Suppressor macrophage treated with lipopolysaccharide for 4 hours (primary cell): ENCODE results near the gene SPINK1.
"Not testable (repeated sequence)": the region's sequence is repeated elsewhere in the genome, so short reads cannot be mapped to it uniquely, and the experiment has no call there.

Experiments used
- DNase-seq: peaks from one replicate; pipeline ENCODE4 v3.0.0-alpha.2; 2020

SPINK1 gene

DNA sequence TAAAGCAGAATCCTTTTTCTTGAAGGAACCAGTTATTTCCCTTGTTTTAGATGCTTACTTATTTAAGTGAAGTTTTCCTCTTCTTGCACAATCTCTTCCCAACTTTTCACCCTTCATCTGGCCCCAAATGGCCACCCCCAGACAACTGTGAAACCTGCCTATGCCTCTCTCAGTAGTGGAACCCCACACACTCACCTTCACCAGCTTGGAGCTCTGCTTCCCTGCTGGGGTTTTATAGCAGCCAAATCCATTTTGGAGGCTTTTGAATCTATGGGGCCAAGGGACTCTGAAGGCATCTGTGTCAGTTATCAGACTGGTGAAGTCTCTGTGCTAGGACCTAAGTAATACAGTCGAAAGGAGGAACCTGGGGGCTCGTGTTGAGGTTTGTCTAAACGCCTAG is 22.9 kb upstream of the SPINK1 start:
- DNase-seq, result no peak

DNA sequence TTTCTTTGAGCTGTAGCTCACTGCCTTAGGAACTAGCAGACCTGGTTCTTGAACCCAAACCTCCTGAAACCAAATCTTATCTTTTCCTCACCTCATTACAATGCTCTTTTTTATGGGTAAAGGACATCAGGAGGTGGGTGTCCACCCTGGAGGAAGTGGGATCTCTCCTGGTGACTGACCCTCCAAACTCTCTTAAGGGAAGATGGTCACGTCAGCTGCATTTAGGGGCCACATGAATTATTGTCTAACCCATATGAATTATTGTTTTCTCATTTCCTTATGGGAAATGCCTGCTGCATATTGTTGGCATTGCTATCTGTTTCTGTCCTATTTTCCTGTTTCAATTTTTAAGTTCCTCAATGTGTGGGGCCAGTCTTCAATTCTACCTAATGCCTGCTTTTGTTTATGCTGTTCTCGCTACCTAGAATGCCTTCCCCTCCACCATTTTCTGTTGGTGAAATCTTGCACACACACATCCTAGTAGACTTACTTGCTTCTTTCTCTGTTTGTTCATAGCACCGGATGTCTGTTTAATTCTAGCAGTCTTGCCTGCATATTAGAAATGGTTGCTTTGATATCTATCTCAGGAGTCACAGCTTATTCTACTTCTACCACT is 22.0 kb upstream of the SPINK1 start:
- DNase-seq, result no peak

DNA sequence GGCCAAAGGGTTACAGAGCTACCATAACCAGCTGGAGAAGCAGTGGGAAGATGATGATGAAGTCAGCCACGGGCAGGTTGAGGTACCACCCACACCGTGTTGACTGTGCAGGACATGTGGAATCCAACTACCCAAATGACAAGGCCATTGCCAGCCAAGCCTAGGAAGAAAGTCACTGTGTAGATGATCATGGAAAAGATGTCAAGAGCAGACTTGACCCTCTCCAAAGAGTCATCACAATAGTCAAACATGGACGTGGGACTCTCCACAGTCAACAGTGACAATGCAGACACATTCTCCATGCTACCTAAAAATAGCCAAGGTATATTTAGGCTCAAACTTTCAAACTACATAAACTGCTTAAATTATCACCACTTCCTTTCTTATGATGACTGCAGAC is 20.9 kb upstream of the SPINK1 start:
- DNase-seq, result no peak

DNA sequence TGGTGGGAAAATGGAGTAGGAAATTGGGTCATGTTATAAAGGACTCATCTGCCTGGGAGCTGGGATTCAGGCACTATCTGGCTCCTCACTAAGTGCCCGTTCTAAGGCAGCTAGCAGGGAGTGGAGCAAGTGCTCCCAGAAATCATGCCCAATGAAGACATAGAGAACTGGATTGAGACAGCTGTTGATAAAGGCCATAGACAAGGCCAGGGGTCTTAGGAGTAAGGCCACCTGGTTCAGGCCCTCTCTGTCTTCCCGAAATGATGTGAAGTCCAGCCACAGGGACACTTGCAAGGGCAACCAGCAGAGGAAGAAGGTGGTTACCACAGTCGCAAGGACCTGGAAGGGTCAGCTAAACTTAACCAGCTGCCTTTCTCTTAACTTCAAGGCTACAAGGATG is 20.1 kb upstream of the SPINK1 start:
- DNase-seq, result no peak

DNA sequence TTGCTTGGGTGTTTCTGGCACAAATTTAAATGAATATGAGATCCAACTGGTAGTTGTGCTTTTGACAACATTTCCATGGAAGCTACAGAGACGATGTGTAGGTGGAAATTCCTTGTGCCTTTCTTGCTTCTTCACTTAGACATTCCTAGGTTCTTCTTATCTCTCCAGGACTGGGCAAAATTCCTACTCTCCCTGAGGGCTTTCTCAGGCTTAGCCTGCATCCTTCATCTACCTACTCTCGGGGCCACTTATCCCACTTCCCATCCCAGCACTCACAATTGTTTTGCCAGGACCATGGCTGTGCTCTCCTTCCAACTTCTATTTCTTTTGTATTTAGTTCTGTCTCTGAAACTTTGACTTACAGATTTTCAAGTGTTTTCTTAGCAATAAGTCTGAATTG is 17.8 kb upstream of the SPINK1 start:
- no peak for DNase-seq

DNA sequence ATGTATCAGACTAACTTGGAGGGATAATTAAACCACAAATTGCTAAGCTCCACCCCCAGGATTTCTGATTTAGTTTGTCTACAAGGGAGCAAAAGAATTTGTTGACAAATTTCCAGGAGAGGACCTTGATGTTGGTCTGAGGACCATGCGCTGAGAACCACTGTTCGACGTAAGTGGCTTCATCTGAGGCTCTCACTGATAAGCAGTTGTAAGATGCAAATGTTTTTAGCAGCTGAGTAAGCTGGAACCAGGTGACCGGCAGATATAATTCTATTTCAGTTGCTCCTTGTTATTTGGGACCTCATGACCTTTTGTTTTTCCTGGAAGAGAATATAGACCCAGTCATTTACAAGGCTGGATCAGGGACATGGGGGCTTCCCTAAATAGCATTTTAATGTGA is 14.1 kb upstream of the SPINK1 start:
- no peak for DNase-seq

DNA sequence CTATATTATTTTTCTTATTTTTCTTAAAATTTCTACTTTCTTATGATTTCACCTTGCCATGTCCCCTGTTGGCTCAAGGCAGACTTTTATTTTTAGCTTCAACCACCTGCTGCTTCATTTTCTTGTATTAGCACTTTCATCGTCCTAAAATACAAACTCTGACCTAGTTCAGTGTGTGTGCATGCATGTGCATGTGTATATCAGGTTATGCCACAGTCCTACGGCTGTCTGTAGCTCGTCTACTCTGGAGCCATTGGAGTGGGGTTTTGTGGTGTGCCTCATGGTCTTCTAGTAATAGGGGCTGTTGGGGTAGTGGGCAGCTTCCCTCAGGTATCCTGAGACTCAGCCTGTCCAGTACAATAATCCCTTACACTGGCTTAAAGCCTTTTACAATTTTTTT is 13.4 kb upstream of the SPINK1 start:
- DNase-seq, result no peak

DNA sequence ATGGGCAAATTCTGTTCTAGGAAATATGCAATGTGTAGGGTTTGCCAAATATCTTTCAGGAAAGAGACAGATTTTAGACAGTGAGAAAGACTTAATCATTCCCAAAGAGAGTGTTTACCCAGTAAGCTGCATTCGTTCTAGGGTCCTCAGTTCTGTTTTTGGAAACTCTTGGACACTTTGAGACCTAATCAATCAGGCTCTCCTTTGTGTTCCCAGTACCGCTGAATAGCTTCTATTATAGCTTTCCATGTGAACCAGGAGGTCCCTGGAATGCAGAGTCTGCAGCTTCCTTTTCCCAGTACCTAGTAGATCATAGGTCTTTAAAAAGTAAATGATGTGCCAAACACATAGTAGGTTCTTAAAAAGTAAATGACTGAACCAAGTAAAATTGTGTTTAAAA is 11.4 kb upstream of the SPINK1 start:
- DNase-seq, result no peak

DNA sequence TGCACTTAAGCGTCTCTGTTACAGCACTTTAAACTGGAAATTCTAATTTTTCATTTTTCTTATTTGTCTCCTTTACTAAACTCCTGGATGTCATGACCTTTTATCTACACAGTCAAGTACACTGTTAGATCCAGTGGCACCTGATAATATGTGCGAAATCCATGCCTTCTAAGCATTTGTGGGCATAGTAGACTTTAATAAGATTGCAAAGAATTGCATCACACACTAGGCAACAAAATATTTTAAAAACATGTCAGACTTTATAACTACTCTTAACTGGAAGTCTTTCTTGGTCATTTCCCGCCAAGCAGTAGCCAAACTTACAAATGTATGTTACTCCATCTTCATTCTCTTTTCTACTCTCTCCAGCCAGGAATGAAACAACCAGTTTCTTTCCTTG is 5.0 kb upstream of the SPINK1 start:
- DNase-seq, result no peak

DNA sequence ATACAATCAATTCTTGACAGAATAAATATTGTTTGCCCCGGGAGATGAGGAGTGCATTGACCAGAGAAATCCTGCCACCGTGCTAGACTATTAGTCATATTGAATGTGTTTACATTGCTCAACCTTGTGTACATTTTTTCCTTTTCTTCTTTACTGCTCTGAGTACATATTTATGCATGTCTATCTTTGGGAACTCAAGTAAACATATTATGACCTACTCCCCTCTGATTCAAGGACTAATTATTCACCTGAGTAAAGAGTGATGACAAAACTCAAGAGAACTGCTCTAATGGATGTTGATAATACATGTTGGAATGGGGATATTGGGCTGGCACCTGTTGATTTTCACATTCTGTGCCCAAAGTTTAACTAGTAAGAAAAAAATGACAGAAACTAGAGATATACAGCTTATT is 3.9 kb upstream of the SPINK1 start:
- DNase-seq, result no peak

DNA sequence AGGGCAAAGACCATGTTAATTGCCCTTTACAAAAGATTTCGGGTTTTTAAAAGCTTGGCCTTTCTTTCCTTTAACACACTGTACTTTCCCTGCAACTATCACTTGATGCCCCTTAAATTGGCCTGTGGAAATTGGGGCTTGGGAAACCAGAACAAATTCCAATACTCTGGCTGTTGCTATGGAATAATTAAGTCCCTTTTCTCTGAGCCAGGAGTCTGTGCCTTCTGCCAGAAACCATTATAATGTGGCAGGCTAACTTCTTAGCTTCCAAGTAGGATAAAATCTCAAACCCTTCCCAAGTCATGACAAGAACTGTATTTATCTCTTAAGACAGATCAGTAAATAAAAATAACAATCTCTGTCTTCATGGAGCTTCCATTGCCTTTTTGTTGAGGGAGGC is 1.1 kb upstream of the SPINK1 start:
- no peak for DNase-seq

DNA sequence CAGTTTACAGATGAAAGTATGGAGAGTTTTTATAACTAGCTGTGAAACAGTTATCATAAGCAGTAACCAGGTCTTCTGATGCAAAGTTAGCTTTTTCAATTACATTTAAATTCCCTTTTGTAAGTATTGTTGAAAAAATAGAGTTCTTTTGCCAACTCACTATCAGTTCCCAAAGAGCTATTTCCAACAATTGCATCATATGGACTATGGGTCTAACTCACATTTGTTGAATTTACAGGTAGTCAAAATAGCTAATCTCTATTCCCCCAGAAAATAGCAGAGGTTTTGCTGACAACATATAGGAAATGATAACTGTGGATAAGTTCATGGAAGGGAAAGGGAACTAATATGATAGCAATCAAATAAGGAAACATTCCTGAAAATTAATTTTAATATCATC is 1.4 kb downstream of the SPINK1 start:
- DNase-seq, result no peak

DNA sequence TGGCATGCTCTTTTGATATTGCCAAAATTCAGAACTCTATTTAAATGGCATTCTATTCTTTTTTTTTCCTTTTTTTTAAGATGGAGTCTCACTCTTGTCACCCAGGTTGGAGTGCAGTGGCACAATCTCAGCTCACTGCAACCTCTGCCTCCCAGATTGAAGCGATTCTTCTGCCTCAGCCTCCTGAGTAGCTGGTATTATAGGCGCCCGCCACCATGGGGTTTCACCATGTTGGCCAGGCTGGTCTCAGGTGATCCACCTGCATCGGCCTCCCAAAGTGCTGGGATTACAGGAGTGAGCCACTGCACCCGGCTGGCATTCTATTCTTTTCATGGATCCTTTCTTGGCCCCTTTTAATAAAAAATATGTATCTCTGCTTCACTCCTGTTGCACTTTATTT is 4.5 kb downstream of the SPINK1 start:
- DNase-seq, result not testable (repeated sequence)

DNA sequence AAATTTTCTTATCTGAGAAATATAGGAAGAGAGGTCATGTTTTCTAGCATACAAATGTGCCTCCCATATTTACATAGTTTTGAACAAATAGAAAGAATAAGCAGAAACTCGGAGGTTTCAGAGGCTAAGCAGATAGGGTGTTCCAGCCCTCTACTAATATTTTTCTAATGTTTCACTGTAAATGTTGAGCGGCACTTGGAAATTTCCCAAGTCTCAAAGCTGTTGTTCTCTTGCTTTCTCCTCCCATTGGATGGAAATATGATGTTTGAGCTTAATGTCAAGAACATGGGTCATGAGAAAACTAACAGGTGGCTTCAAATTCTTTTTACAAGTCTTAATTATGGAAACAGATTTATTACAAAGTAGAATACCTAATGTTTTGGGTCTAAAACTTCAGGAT is 5.1 kb downstream of the SPINK1 start:
- DNase-seq, result no peak

DNA sequence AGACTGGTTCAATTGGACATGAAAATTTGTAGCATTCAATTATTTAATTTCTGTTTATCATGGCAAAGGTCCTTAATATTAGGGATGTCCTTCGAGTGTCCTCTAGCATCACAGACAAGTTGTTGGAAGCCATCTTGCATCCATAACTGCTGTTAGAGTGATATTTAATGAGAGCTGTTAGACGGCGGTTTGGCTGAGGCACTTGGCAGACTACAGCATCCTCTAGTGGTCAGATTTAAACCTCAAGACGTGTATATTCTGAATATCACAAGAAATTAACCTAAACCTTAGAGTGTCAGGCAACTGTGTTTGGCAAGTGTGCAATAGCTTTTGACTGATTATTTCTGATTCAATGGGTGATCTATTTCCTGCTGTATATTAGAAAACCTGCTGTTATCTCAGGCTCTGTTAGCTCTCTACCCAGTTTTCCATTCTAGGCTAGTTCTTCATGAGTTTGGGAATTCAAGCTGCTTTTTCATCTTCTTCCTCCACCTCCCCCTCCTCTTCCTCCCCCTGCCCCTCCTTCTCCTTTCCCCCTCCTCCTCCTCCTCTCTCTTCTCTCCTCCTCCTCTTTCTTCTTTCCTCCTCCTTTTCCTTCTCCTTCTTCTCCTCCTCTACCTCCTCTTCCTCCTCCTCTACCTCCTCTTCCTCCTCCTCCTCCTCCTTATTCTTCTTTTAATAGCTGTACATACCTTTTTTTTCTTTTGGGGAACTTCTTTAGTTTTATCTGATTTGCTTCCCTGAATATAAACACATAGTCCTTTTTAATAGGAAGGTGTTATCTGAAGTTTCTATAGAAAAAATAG is 8.6 kb downstream of the SPINK1 start:
- DNase-seq, result peak; percentile 83

DNA sequence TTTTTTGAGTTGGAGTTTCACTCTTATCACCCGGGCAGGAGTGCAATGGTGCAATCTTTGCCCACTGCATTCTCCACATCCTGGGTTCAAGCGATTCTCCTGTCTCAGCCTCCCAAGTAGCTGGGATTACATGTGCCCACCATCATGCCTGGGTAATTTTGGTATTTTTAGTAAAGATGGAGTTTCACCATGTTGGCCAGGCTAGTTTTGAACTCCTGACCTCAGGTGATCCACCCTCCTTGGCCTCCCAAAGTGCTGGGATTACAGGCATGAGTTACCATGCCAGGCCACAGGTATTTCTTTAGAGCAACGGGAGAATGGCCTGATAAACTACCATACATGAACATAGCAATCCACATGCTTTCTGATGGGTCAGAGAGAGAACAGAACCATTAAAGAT is 9.2 kb downstream of the SPINK1 start:
- not testable (repeated sequence) for DNase-seq

DNA sequence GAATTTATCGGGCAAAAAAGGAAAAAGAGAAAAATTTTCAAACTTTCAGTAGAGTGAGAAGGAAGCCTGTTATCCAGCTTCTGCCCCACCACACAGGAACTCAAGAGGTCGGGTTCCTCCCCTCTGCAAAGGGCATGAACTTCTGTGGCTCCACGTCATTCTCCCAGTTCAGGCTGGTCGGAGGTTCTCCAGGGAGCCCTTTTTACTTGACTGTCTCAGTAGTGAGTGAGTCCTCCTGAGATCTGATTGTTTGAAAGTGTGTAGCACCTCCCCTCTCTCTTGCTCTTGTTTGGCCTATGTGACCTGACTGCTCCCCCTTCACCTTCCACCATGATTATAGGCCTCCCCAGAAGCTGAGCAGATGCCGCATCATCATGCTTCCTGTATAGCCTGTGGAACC is 9.7 kb downstream of the SPINK1 start:
- peak; percentile 28 for DNase-seq

DNA sequence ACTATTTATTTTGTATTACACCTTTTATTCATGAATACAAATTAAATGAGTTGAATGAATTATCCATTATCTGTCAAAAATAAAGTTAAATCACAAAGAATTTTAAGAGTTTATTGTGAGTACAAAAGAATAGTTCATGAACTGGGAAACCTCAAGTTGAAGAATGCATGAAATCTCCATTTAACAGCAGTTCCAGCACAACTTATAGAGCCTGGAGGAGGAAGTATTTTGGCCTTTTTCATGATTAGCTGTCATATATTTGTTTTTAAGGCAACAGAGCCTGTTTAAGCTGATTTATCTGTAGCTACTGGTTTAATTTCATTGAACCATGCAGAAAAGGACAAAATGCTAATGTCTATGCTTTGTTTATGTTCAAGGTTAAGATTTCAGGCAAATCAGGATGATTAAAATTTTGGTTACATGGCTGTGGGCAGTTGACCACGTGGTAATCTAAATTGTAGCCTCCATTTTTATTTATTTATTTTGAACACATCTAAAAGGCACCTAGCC is 12.2 kb downstream of the SPINK1 start:
- no peak for DNase-seq

DNA sequence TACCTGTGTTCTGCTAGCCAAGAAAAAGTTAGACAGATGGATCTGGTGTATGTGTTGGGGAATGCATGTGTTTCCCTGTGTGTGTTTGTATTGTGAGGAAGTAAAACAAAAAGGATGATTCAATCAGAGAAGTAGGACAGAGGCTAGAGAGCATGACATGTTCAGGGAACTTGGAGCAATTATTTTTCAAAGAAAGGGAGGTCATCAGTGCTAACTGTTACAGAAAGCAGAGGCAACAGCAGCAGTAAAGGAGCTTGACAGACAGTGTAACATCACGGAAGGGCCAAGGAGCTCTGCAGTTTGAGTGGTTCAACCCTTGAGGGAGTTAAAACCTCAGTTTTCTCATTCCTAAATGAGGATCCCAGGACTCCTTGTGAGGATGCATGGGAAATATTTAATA is 13.2 kb downstream of the SPINK1 start:
- DNase-seq, result peak; percentile 68

DNA sequence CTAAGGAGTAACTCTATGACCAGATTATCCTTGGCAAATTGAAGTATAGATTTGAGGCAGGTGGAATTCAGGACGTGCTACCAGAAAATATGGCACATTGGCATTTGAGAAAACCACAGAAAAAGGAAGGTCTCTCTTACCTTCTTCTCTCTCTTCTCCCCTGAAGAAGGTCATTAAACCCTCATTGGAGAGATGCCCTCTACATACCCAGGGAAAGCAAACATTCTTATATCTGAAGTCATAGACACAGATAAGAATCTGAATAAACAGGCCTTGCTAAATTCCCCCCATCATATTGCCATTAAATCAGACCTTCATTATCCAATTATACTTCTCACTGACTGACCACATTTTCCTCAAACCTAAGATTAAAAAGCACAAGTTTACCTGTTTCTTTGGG is 17.8 kb downstream of the SPINK1 start:
- DNase-seq, result no peak

DNA sequence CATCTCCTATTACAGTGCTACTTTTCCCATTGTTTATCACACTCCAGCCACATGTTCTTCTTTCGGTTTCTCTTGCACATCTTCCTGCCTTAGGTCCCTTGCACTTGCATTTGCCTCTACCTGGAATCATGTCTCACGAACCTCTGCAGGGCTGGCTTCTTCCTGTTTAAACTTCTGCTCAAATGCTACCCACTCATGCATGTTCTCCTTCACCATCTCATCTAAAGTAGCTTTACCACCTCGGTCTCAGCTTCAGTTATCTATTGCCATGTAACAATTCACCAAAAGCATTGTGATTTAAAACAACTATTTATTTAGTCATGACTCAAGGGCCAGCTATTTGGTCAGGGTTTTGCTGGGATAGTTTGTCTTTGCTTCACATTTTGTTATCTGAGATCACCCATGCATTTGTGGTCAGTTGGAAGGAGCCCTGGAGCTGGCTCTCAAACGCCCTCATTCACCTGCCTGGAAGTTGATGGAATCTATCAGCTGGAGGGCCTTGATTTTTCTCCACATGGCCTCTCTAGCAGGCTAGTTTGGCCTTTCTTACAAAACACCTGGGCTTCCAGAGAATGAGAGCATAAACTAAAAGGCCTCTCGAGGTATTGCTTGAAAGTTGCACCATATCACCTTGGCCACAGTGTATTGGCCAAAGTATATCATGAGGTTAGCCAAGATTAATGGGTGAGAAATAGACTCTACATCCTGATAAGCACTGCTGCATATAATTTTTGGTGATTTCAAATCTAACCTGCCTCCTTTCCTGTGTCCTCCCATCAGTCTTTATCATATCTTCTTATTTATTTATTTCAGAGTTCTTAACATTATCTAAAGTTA is 21.4 kb downstream of the SPINK1 start:
- DNase-seq, result no peak

DNA sequence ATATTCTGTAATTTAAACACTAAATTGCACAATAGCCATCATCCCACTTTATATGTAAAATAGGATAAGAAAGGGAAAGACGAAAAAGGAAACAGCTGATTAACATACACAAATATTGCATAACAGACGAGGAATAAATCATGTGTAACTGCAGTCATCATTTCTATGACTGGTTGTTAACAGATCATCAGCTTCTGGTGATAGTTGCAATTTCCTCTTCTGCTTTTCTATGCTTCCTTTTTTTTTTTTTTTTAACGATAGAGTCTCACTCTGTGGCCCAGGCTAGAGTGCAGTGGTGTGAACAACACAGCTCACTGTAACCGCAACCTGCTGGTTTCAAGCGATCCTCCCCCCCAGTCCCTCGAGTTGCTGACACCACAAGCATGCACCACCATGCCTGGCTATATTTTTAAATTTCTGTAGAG is 26.4 kb downstream of the SPINK1 start:
- peak; percentile 91 for DNase-seq

DNA sequence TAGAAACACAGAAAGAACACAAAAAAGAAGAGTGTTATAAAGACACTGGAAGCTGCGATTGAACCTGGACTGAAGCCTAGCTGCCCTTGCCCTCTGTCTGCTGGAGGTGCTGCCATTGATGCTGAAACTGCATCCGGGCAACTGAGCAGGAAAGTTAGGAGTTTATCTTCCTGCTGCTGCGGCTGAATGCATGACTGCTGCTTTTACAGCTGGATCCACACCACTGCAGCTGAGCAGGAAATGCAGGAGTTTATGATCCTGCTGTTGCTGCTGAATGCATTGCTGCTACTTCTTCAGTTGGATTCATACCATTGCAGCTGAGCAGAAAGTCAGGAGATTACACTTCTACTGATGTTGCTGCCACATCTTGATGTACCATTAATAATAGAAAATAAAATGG is 27.1 kb downstream of the SPINK1 start:
- DNase-seq, result no peak

DNA sequence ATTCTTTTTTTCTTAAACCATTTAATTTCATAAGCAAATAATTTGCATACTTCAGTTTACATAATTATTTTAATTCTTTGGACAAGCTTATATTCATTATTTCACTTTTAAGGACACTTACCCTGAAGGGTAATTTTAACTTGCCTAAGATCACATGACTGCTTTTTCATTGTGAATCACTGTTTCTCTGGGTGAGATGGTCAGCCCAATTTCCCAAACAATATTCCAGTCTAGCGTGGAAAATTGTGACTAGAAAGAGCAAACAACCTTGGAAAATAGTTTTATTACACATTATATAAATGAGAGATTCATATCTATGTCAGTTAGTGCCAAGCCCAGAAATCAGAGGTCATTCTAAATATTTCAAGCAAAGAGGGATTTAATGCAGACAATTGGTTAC is 27.5 kb downstream of the SPINK1 start:
- no peak for DNase-seq
